IMR-90 (cell line): ENCODE data around the gene WDR46. TPM values are rescaled to one million over a fixed set of nuclear protein-coding genes. Genes with fewer than 3 reads are reported as not detected.
A peak's percentile ranks its signal among the peaks of the same experiment; 100 is the strongest.

Experiments
- ATAC-seq: fragments of 200-7000 bp; cut with Tn5 transposase; 2 replicates; pipeline ENCODE4 v1.9.1; 2020; ENCODE audit warnings: low read depth, mild to moderate bottlenecking, moderate library complexity
- BruUV-seq: library from RNA; stranded (reverse); fragments of 400-500 nt; replicated peaks from 2 replicates; lab custom pipeline; 2021; lab: Mats Ljungman, UMichigan
- CTCF ChIA-PET: fragments of 300-600 bp; formaldehyde crosslinking; extraction: SDS; loops from one replicate; lab custom pipeline; 2021; ENCODE audit warnings: antibody characterized with exemption; lab: Yijun Ruan, JAX
- POLR2A ChIA-PET: fragments of 300-600 bp; sonication (Branson Sonifier 250); formaldehyde crosslinking; loops from one replicate; lab custom pipeline; 2022; ENCODE audit warnings: antibody characterized with exemption; ENCODE audit not compliant: unreplicated experiment; lab: Charles Lee
- DNase-seq: peaks from one replicate; pipeline ENCODE4 v3.0.0; 2013
- H2AFZ ChIP-seq: replicated peaks from 2 replicates; pipeline ENCODE3; 2013; ENCODE audit warnings: low read length, mild to moderate bottlenecking; ENCODE audit not compliant: poor library complexity
- H2AK5ac ChIP-seq: 2 replicates; pipeline ENCODE4 v1.6.1; 2013; ENCODE audit warnings: low read depth, low read length, inconsistent platforms
- H2AK9ac ChIP-seq: replicated peaks from 2 replicates; pipeline ENCODE3; 2013; ENCODE audit warnings: mild to moderate bottlenecking, low read depth, low read length, moderate library complexity; ENCODE audit not compliant: poor library complexity
- H2BK120ac ChIP-seq: 2 replicates; pipeline ENCODE4 v1.6.1; 2013; ENCODE audit warnings: low read depth, low read length, inconsistent platforms
- H2BK15ac ChIP-seq: 3 replicates; pipeline ENCODE4 v1.6.1; 2013; ENCODE audit warnings: low read depth, low read length, inconsistent platforms
- H2BK20ac ChIP-seq: 2 replicates; pipeline ENCODE4 v1.6.1; 2013; ENCODE audit warnings: low read depth, mild to moderate bottlenecking, inconsistent platforms, low read length, moderate library complexity
- H2BK5ac ChIP-seq: 2 replicates; pipeline ENCODE4 v1.6.1; 2013; ENCODE audit warnings: mild to moderate bottlenecking, low read depth, low read length, inconsistent platforms; ENCODE audit not compliant: poor library complexity, severe bottlenecking
- H3K14ac ChIP-seq: replicated peaks from 2 replicates; pipeline ENCODE4 v1.6.1; 2013; ENCODE audit warnings: low read depth, low read length, inconsistent platforms
- H3K18ac ChIP-seq: 2 replicates; pipeline ENCODE4 v1.6.1; 2013; ENCODE audit warnings: low read depth, low read length, control low read depth
- H3K23ac ChIP-seq: 2 replicates; pipeline ENCODE4 v1.6.1; 2013; ENCODE audit warnings: low read depth, low read length, inconsistent platforms
- H3K27ac ChIP-seq: 2 replicates; pipeline ENCODE4 v1.5.1; 2013; ENCODE audit warnings: mild to moderate bottlenecking, control low read depth, low read length; ENCODE audit not compliant: insufficient read depth
- H3K27me3 ChIP-seq: 2 replicates; pipeline ENCODE4 v1.6.1; 2013; ENCODE audit warnings: low read length; ENCODE audit not compliant: control insufficient read depth, insufficient read depth
- H3K36me3 ChIP-seq: 2 replicates; pipeline ENCODE4 v1.6.1; 2013; ENCODE audit warnings: low read length, mixed read lengths; ENCODE audit not compliant: control insufficient read depth, insufficient read depth
- H3K4ac ChIP-seq: 2 replicates; pipeline ENCODE4 v1.6.1; 2013; ENCODE audit warnings: low read depth, low read length, inconsistent platforms
- H3K4me1 ChIP-seq: 2 replicates; pipeline ENCODE4 v1.6.1; 2013; ENCODE audit warnings: low read length, mixed read lengths; ENCODE audit not compliant: control insufficient read depth, insufficient read depth
- H3K4me2 ChIP-seq: 2 replicates; pipeline ENCODE4 v1.6.1; 2013; ENCODE audit warnings: low read depth, mild to moderate bottlenecking, control low read depth, low read length, moderate library complexity
- H3K4me3 ChIP-seq: 2 replicates; pipeline ENCODE4 v1.5.1; 2013; ENCODE audit warnings: low read depth, mild to moderate bottlenecking, control low read depth, low read length, moderate library complexity; ENCODE audit not compliant: insufficient read depth
- H3K56ac ChIP-seq: 2 replicates; pipeline ENCODE4 v1.6.1; 2013; ENCODE audit warnings: low read length, inconsistent platforms; ENCODE audit not compliant: insufficient read depth; ENCODE audit errors: extremely low read depth
- H3K79me1 ChIP-seq, 2 experiments: 2 replicates each; pipeline ENCODE4 v1.6.1; 2013; ENCODE audit warnings: low read length in 2 of 2, inconsistent platforms in 1 of 2, low read depth in 1 of 2
- H3K9ac ChIP-seq: 2 replicates; pipeline ENCODE4 v1.6.1; 2013; ENCODE audit warnings: low read depth, low read length, control low read depth
- H3K9me1 ChIP-seq: 2 replicates; pipeline ENCODE4 v1.6.1; 2013; ENCODE audit warnings: low read length, inconsistent platforms; ENCODE audit not compliant: insufficient read depth
- H3K9me3 ChIP-seq: 2 replicates; pipeline ENCODE4 v1.6.1; 2013; ENCODE audit warnings: low read length; ENCODE audit not compliant: control insufficient read depth, insufficient read depth
- H4K20me1 ChIP-seq: 2 replicates; pipeline ENCODE4 v1.6.1; 2013; ENCODE audit warnings: low read length, inconsistent platforms; ENCODE audit not compliant: insufficient read depth
- H4K5ac ChIP-seq: 2 replicates; pipeline ENCODE4 v1.6.1; 2013; ENCODE audit warnings: mild to moderate bottlenecking, low read depth, low read length, control low read depth
- H4K8ac ChIP-seq, 2 experiments: 2 replicates each; pipeline ENCODE4 v1.6.1; 2013; ENCODE audit warnings: low read depth in 2 of 2, low read length in 2 of 2, control low read depth in 1 of 2, inconsistent platforms in 1 of 2
- H4K91ac ChIP-seq: 2 replicates; pipeline ENCODE4 v1.6.1; 2013; ENCODE audit warnings: low read depth, low read length, inconsistent platforms; ENCODE audit not compliant: insufficient read depth
- BHLHE40 ChIP-seq: fragments of 150-350 bp; IDR thresholded peaks from 2 replicates; pipeline ENCODE4 v1.6.1; 2016; ENCODE audit warnings: mild to moderate bottlenecking, low read depth, low read length
- CEBPB ChIP-seq: IDR thresholded peaks from 2 replicates; pipeline ENCODE4 v1.6.1; 2012; ENCODE audit warnings: low read depth, low read length, improper control_type of control experiment
- CHD1 ChIP-seq: IDR thresholded peaks from 2 replicates; pipeline ENCODE4 v1.6.1; 2012; ENCODE audit warnings: low read depth, low read length, improper control_type of control experiment
- ELK1 ChIP-seq: fragments of 150-350 bp; IDR thresholded peaks from 2 replicates; pipeline ENCODE4 v1.6.1; 2016; ENCODE audit warnings: low read depth, mild to moderate bottlenecking, low read length, moderate library complexity, borderline replicate concordance
- FOS ChIP-seq: fragments of 150-350 bp; IDR thresholded peaks from 2 replicates; pipeline ENCODE4 v1.6.1; 2016; ENCODE audit warnings: low read depth, low read length
- MAFK ChIP-seq: IDR thresholded peaks from 2 replicates; pipeline ENCODE4 v1.6.1; 2012; ENCODE audit warnings: low read depth, low read length, improper control_type of control experiment
- MAZ ChIP-seq: IDR thresholded peaks from 2 replicates; pipeline ENCODE4 v1.6.1; 2012; ENCODE audit warnings: low read depth, mild to moderate bottlenecking, low read length, improper control_type of control experiment, moderate library complexity, borderline replicate concordance
- MXI1 ChIP-seq: IDR thresholded peaks from 2 replicates; pipeline ENCODE4 v1.6.1; 2012; ENCODE audit warnings: low read depth, mild to moderate bottlenecking, low read length, moderate library complexity, borderline replicate concordance
- NFE2L2 ChIP-seq: fragments of 150-350 bp; IDR thresholded peaks from 2 replicates; pipeline ENCODE4 v1.6.1; 2016; ENCODE audit warnings: low read depth, mild to moderate bottlenecking, low read length
- POLR2A ChIP-seq: IDR thresholded peaks from 2 replicates; pipeline ENCODE4 v1.6.1; 2012; ENCODE audit warnings: mild to moderate bottlenecking, low read depth, low read length
- RAD21 ChIP-seq: IDR thresholded peaks from 2 replicates; pipeline ENCODE4 v1.6.1; 2012; ENCODE audit warnings: low read length, improper control_type of control experiment
- RFX5 ChIP-seq: IDR thresholded peaks from 2 replicates; pipeline ENCODE4 v1.8.0; 2012; ENCODE audit warnings: low read depth, mild to moderate bottlenecking, low read length, moderate library complexity
- SMC3 ChIP-seq: fragments of 150-350 bp; IDR thresholded peaks from 2 replicates; pipeline ENCODE4 v1.6.1; 2016; ENCODE audit warnings: low read depth, mild to moderate bottlenecking, antibody characterized with exemption, low read length, moderate library complexity
- USF2 ChIP-seq: fragments of 150-350 bp; IDR thresholded peaks from 2 replicates; pipeline ENCODE4 v1.6.1; 2017; ENCODE audit warnings: mild to moderate bottlenecking, antibody characterized with exemption, low read length, low read depth
- WGBS, 2 experiments: methylation state at CpG; one replicate each; pipeline versions ENCODE4 v1.1.5 to v1.1.7; 2013; ENCODE audit warnings: missing lambda C conversion rate in 2 of 2; ENCODE audit not compliant: insufficient read length in 1 of 2; ENCODE audit errors: extremely low coverage in 2 of 2; 5-methylcytosine and 5-hydroxymethylcytosine counted together
- dilution Hi-C: fragments of 300-500 bp; cut with HindIII; formaldehyde crosslinking; loops from one replicate; pipeline ENCODE4 v1.14.3; 2018; ENCODE audit warnings: low sequenced_read_pairs; ENCODE audit not compliant: unreplicated experiment
- in situ Hi-C: fragments of 300-500 bp; cut with MboI; formaldehyde crosslinking; loops from 3 replicates; pipeline ENCODE4 v1.14.3; 2019; ENCODE audit warnings: low sequenced_read_pairs, inconsistent platforms, mixed read lengths
- intact Hi-C: fragments of 100-400 bp; cut with micrococcal nuclease; formaldehyde crosslinking; loops from 2 replicates; pipeline ENCODE4 v1.10.0; 2022
- polyA plus RNA-seq, 3 experiments: library from polyadenylated mRNA; depleted of rRNA; stranded (reverse); fragments of >200 nt; gene quantifications; 2 replicates each; pipeline ENCODE4 v1.2.3, GENCODE V29; 2012; ENCODE audit warnings: low replicate concordance in 1 of 3
- total RNA-seq: library from RNA; depleted of rRNA; stranded (reverse); fragments of >200 nt; gene quantifications from 2 replicates; pipeline ENCODE4 v1.2.3, GENCODE V29; 2012

The WDR46 gene
- total and polyA plus RNA-seq, 2 of the 4 experiments (the other 2 are of a cell fraction), result 73.8 to 81.6 TPM

- H4K5ac ChIP-seq, result no peak overlapping the region
- peak overlapping the region; percentile 86; the same call in 1 of the 2 replicates for H3K23ac ChIP-seq
- H3K9me3 ChIP-seq, result no peaks in the 10 kb centered on the region
- H3K4me3 ChIP-seq, result peak overlapping the region; percentile 71
- dilution Hi-C loops, result no loop called here
- H4K20me1 ChIP-seq, result peaks cover 64% of the 10 kb centered on the region
- H4K91ac ChIP-seq, result no peak overlapping the region
- H3K9me1 ChIP-seq, result peaks cover 9% of the 10 kb centered on the region
- in situ Hi-C loops, result no loop called here
- H3K27me3 ChIP-seq, result no peaks in the 10 kb centered on the region
- H3K36me3 ChIP-seq, result peaks cover 49% of the 10 kb centered on the region
- no CpG with 5 or more reads among the region's 11 CpGs for WGBS, 2 experiments
- ChIA-PET CTCF (no interaction called here), POLR2A (no interaction called here)
- H2BK15ac ChIP-seq, result no peak overlapping the region
- no peak overlapping the region for H3K27ac ChIP-seq
- DNase-seq (no peak), ATAC-seq (no peak)
- no peak overlapping the region for H2BK120ac ChIP-seq
- H3K18ac ChIP-seq, result no peak overlapping the region
- TF ChIP-seq USF2 (no peak), MXI1 (no peak), FOS (no peak), MAZ (no peak), NFE2L2 (no peak), CEBPB (no peak), CHD1 (no peak), ELK1 (no peak), MAFK (no peak), POLR2A (no peak), BHLHE40 (no peak), RAD21 (no peak), RFX5 (no peak), SMC3 (no peak)
- no TSS peak for BruUV-seq
- H3K4ac ChIP-seq, result 0 out of 2 replicates have a peak overlapping the region, but pooled peaks have one; percentile 11
- H2BK5ac ChIP-seq, result no peak overlapping the region
- H2BK20ac ChIP-seq, result no peak overlapping the region
- H2AFZ ChIP-seq, result no peak overlapping the region
- peaks cover 14% of the 10 kb centered on the region for H3K4me1 ChIP-seq
- H3K9ac ChIP-seq, result peak overlapping the region; percentile 95; the same call in 1 of the 2 replicates
- H3K79me1 ChIP-seq, result peaks cover 28 to 65% of the 10 kb centered on the region in 2 experiments
- H3K4me2 ChIP-seq, result peak overlapping the region; percentile 84
- 0 out of 2 replicates have a peak overlapping the region, but pooled peaks have one; percentile 88 for H3K56ac ChIP-seq
- peak overlapping the region; percentile 95; the same call in 1 of the 2 replicates for H3K14ac ChIP-seq
- intact Hi-C loops, result no loop called here
- H2AK9ac ChIP-seq, result no peak overlapping the region
- H4K8ac ChIP-seq, result no peak overlapping the region
- 0 out of 2 replicates have a peak overlapping the region, but pooled peaks have one; percentile 29 for H2AK5ac ChIP-seq
These were observed 15.7 kb downstream of the WDR46 start for GRCh38 chr6:33273129-33273923.
